ENCODE data around the gene FANCC.

Gene FANCC, protein sequence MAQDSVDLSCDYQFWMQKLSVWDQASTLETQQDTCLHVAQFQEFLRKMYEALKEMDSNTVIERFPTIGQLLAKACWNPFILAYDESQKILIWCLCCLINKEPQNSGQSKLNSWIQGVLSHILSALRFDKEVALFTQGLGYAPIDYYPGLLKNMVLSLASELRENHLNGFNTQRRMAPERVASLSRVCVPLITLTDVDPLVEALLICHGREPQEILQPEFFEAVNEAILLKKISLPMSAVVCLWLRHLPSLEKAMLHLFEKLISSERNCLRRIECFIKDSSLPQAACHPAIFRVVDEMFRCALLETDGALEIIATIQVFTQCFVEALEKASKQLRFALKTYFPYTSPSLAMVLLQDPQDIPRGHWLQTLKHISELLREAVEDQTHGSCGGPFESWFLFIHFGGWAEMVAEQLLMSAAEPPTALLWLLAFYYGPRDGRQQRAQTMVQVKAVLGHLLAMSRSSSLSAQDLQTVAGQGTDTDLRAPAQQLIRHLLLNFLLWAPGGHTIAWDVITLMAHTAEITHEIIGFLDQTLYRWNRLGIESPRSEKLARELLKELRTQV

DNA sequence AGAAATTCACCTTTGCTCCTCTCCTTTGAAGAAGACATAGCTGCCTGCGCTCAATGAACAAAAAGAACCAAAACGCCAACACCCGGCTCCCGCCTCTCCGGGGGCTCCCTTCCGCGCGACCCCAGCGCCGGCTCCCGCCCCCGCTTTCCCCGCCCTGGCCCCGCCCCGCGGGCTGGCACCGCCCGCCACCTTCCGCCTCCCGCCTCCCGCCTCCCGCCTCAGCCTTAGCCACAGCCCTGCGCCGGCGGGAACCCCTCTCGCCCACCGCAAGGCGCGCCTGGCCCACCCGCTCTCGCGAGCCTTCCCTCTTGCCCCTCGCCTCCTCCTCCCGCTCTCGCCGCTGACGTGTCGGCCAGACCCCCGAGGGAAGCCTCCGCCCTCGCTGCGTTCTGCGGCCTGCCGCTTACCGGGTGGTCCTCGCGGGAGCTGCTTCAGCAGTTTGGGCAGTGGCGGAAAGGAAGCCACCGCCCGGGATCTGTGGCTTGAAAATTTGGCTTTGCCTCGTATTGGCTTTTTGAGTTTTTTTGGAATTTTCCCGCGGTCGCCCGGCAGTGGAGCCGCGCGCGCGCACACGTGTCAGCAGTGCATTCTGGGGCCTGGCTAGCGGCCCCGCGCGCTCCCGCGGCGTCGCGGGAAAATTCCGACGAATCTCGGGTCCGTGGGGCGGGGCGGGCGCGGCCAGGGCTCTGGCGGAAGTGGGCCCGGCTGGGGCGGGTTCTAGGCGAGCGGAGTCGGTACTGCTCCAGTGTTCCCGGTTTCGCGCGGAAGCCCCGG lies at the start of gene FANCC:
Gene FANCC (minus strand): TSS at position 591 of the 774 bp plus-strand sequence. CDS start 68,418 bp downstream, outside the sequence.
- TF ChIP-seq CTCF (IDR thresholded peaks at IDR 0.05; ENCODE audit: control insufficient read depth, extremely low read depth, insufficient read depth) = no peak
- H3K4me3 ChIP-seq (ENCODE audit: low read depth, low read length) = peak within 1 kb of the TSS; percentile 94
- peak; percentile 54 for DNase-seq (ENCODE audit: low read depth)

- no peak for DNase-seq (ENCODE audit: low read depth)
- no peak overlapping the region for H3K4me3 ChIP-seq (ENCODE audit: low read depth, low read length)
- no peak for TF ChIP-seq CTCF (IDR thresholded peaks at IDR 0.05; ENCODE audit: control insufficient read depth, extremely low read depth, insufficient read depth)
Measured at GRCh38 chr9:95366731-95367325, 49.3 kb upstream of the FANCC start.

DNA sequence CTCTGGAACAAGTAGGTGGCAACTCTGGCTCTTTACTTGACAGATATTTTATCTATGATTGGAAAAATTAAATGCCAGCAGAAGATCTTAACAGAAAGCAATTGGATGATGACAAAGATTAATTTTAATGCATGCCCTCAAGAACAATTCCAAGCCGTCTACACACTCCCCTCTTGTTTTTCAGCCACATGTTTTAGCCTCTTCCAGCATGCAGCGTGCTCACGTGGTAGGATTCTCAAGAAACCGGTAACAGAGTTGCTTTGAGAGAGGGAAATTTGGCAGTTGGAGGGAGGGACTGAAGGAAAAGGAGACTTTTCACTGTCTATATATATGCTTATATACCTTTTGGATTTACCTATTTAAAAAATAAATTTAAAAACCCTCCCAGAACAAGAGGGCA lies 48.3 kb upstream of the FANCC start:
- no peak for DNase-seq (ENCODE audit: low read depth)
- no peak for TF ChIP-seq CTCF (IDR thresholded peaks at IDR 0.05; ENCODE audit: control insufficient read depth, extremely low read depth, insufficient read depth)
- H3K4me3 ChIP-seq (ENCODE audit: low read depth, low read length) = no peak overlapping the region

DNA sequence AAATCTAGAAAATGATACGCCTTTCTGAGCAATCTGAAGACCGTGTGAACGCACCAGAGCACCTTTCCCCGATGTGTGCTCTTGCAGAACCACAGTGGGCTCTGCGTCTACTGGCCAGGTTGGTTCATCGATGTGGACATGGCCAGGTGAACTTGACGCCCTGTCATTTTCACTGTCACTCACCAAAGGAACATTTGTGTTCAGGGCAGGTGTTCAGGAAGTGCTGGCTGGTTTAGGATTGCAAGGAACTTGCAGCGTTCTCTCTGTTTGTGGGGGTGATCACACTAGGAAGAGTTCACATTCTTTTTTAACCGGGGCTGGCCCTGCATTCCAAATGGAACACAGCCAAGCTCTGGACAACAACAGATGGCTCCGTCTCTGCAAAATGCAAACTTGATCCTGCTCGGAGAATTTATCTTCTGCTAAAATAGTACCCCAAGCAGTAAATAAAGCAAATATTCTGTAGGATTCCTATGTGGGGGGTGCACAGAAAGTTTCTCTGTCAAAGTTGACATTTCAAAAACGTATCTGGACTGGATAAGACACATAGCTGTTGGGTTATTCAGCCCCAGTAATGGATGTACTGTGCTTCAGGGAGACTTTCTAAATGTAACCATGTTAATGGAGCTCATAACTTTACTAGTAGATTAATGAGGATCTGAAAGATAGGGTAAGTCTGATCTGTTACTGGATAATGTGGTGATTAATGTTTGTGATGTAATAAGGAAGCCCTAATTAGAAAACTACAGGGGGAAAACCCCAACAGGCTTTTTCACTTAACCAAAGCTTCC lies 45.7 kb upstream of the FANCC start:
- no peak for DNase-seq (ENCODE audit: low read depth)
- no peak for TF ChIP-seq CTCF (IDR thresholded peaks at IDR 0.05; ENCODE audit: control insufficient read depth, extremely low read depth, insufficient read depth)

DNA sequence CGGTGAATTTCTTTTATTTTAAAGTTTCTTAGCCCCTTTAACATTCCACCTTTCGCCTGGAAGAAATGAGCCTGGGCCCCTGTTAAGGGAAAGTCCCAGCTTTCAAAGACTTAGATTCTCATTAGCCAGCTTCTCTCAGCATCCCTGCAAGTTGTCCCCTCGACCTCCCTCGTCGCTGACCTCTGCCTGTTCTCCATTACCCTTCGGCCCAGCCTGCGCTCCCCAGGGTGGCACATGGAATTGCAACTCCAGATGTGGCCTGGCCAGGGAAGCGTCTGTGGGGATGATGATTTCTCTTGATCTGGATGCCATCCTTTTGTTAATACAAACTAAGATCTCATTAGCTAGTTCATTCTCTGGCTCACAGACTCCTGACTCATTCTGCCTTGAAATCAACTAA lies 43.4 kb upstream of the FANCC start:
- TF ChIP-seq CTCF (IDR thresholded peaks at IDR 0.05; ENCODE audit: control insufficient read depth, extremely low read depth, insufficient read depth) = no peak
- no peak overlapping the region for H3K4me3 ChIP-seq (ENCODE audit: low read depth, low read length)

More for the DNA sequence above, 45.7 kb upstream of the FANCC start:
- H3K4me3 ChIP-seq (ENCODE audit: low read depth, low read length) = no peak overlapping the region

DNA sequence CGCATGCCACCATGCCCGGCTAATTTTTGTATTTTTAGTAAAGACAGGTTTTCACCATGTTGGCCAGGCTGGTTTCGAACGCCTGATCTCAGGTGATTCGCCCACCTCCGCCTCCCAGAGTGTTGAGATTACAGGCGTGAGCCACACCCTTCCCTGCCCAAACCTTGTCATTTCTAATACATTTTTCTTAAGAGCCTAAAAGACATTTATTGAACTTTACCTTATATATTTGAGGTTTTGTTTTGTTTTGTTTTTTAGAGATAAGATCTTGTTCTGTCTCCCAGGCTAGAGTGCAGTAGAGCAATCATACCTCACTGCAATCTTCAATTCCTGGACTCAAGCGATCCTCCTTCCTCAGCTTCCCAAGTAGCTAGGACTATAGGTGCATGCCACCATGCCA lies 39.8 kb upstream of the FANCC start:
- DNase-seq (ENCODE audit: low read depth) = no peak
- no peak for TF ChIP-seq CTCF (IDR thresholded peaks at IDR 0.05; ENCODE audit: control insufficient read depth, extremely low read depth, insufficient read depth)
- H3K4me3 ChIP-seq (ENCODE audit: low read depth, low read length) = no peak overlapping the region

More for the DNA sequence above, 43.4 kb upstream of the FANCC start:
- DNase-seq (ENCODE audit: low read depth) = no peak
